HG03045 (cell line): ENCODE data around the gene DDX25.
A peak's percentile ranks its signal among the peaks of the same experiment; 100 is the strongest.
"Not testable (repeated sequence)": the region's sequence is repeated elsewhere in the genome, so short reads cannot be mapped to it uniquely, and the experiment has no call there.

Experiments
- ATAC-seq: cut with Tn5 transposase; IDR thresholded peaks from one replicate; pipeline ENCODE4 v1.9.1; 2021; ENCODE audit warnings: mild to moderate bottlenecking, moderate library complexity; ENCODE audit not compliant: unreplicated experiment

The DDX25 gene

GRCh38 chr11:125902927-125903710 lies 1.2 kb upstream of the DDX25 start, which contains the start of gene PUS3:
TSS of gene PUS3 (minus strand) at chr11:125903206. CDS start at chr11:125896284, 6,922 bp downstream.
- peak; percentile 90 for ATAC-seq

- ATAC-seq = no peak
Observed at GRCh38 chr11:125904678-125905077, 370 bp downstream of the DDX25 start.

GRCh38 chr11:125910226-125910849 lies 6.0 kb downstream of the DDX25 start:
- ATAC-seq = no peak

- not testable (repeated sequence) for ATAC-seq
Observed at GRCh38 chr11:125914601-125915000, 10.3 kb downstream of the DDX25 start.

DNA sequence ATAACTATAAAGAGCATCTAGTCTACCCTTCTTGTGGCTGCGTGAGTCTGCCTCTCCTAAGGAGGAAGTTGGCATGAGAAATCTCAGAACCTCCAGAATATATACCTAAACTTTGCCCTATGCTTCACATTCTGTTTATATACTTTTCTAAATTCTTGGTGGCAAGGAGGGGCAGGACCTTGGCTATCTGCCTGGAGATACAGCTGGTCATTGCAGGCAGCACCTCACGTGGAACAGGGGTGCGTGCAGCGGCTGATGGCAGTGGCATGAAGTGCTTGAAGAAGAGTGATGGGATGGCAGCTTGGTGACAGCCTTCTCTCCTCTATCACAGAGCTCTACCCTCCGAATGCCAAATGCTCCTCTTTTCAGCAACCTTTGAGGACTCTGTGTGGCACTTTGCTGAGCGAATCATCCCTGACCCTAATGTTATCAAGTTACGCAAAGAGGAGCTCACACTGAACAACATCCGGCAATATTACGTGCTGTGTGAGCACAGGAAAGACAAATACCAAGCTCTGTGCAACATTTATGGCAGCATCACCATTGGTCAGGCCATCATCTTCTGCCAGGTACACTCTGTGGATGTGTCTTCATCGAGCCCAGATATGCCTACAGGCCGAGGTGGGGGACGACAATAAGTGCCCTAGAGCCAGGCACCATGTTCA lies 12.5 kb downstream of the DDX25 start:
- ATAC-seq = no peak

- no peak for ATAC-seq
Observed at GRCh38 chr11:125918140-125918840, 14.0 kb downstream of the DDX25 start.

- ATAC-seq = no peak
Observed at GRCh38 chr11:125921042-125921441, 16.7 kb downstream of the DDX25 start.

- no peak for ATAC-seq
Observed at GRCh38 chr11:125922156-125922555, 17.8 kb downstream of the DDX25 start.

DNA sequence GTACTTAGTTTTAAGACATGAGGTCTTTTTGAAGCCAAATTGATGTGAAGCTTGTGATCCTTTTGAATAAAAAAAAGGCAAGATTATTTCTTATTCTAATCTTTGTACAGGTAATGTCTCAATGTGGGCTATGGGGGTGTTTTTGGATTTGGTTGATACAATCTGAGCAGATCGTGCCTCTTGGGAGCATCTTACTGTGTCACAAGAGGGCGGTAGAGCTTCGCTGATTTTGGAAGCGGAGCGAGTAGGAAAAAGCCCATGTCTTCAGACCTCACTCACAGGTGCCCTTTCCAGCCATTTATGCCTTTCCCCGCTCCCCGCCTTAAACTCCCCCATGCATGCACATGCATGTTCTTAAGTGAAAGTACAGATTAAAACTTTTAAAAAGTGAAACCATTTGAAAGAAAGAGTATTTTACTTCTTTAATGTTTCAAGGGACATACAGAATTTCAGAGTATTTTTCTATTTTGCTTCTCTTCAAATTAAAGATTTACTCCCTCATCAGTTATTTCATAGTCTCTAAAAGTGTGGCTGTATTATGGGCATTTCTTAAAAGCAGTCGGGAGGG lies 18.8 kb downstream of the DDX25 start:
- no peak for ATAC-seq

GRCh38 chr11:125923633-125924032 lies 19.3 kb downstream of the DDX25 start:
- no peak for ATAC-seq

DNA sequence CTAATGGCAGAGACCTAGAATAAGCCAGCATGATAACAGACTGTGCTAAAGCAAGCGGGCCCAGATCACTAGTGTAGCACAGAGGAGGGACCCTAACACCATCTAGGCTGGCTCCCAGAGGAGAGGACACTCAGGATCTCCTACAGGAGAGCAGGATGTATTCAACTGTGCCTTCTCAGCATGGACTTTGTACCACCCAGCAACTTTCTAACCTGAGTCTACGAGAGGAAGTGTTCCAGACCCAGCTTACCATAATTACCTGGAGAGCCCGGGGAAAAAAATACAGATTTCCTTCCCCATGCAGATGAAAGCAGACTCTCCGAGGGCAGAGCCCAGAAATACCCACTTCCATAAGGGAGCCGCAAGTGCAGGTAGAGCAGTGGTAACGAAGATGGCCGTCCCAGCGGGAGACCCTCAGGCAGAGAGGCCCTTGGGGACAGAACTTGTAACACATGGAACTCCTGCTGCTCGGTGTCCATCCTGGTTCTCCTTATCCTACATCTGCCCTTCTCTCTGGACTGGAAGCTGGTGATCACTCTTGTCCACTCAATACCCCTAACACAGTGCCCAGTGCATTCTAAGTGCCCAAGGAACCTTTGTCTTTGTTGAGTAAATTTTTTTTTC lies 20.2 kb downstream of the DDX25 start:
- ATAC-seq = no peak

DNA sequence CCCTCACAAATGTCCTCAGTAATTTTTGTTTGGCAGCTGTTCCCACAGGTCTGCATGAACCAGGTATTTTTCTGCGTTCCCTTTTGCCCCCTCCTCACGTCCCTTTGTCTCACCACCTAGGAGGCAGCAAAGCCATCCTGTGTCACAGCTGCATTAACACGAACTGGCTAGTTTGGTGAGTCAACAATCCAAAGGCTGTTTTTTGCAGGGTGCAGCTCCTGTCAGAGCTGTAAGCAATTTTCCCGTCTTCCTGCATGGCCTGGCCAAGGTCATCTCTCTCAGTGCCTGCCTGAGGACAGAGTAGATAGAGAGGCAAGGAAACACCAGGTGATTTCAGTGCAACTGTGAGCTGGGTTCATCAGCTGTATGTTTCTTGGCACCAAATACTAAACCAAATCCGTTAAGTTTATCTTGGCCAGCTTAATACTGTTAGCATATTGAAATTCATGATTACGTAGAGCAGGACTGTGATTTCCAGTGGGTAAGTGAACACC lies 21.0 kb downstream of the DDX25 start:
- ATAC-seq = no peak

GRCh38 chr11:125925804-125926203 lies 21.5 kb downstream of the DDX25 start:
- ATAC-seq = no peak

DNA sequence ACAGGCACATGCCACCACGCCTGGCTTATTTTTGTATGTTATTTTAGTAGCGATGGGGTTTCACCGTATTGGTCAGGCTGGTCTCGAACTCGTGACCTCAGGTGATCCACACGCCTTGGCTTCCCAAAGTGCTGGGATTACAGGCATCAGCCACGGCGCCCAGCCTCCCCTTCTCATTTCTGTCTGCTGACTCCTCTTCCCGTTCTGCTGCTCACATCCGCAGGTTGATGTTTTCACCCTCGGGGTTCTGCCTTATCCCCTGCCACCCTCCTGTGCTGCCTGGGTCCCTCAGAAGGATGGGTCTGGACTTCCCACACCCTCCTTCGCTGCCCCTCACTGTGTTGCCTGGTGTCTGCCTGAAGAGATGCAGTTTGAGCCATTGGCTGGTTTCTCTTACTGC lies 22.4 kb downstream of the DDX25 start:
- ATAC-seq = no peak

DNA sequence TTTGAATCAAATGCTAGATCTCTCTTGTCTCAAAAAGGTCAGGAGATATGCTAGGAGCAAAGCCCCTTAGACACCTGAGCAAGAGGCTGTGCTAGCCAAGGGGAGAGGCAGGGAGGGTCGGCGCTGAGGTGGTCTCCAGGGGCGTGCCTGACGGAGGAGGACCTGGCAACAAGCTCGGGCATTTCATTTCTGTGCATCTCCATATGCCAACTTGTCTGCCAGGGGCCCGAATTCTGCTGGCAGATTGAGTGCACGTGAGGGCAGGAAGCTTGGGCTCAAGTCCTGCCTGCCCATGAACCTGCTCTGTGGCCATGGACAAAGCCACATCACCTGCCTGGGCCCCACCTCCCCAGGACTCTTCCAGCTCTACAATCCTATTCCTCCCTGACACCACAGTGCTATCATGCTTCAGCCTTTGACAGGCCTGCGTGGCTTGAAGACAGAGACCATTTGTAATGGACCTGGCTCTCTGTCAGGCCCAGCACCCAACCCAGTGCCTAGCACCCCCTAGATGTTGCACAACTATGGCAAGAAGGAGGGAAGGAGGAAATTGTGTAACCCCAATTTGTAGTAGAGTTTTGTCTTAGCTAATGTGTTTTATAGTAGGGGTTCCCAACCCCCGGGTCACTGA lies 25.3 kb downstream of the DDX25 start:
- no peak for ATAC-seq

DNA sequence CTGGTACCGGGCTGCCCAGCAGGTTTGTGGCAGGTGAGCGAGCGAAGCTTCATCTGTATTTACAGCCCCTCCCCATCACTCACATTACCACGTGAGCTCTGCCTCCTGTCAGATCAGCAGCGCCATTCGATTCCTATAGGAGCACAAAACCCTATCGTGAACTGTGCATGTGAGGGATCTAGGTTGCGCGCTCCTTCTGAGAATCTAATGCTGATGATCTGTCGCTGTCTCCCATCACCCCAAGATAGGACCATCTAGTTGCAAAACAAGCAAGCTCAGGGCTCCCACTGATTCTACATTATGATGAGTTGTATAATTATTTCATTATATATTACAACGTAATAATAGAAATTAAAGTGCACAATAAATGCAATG lies 25.8 kb downstream of the DDX25 start:
- ATAC-seq = no peak

GRCh38 chr11:125931116-125931515 lies 26.8 kb downstream of the DDX25 start:
- ATAC-seq = no peak

DNA sequence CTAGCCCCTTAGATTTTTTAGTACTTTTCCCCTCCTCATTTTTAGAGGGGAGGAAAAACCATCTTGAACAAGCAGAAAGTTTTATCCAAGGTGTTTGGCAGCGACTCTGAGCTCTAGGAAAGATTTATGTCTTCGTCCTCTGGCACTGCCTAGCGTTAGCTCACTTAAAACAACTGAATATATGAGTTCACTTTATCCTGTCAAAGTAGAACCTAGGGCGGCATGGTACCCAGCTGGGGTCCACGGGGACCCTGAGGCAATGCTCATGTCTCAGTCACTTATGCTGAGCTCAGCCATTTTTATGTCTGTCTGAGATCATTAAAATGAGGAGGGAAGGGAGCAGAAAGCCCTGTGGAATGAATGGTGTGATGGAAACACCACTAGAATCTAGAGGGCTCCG lies 27.4 kb downstream of the DDX25 start:
- no peak for ATAC-seq

DNA sequence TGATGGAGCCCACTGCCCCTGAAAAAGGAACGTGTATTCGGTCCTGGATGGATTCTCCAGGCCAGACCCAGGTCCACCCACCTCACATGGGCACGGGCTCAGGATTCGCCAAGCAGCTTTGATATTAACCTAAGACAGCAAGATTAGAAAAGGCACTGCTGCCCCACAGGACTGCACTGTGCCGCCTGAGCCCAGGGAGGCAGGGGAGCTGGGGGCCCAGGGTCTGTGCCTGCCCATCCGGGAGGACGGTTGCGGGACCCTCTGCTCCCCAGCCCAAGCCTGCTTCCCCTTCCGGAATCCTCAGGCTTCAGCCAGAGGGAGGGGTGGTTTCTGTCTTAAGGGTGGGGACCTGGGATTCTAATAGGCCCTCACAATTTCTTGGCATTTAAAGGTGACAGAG lies 28.0 kb downstream of the DDX25 start:
- ATAC-seq = no peak
